ENCODE results near the gene TMEM14B.

- TF ChIP-seq, protein P1, sequence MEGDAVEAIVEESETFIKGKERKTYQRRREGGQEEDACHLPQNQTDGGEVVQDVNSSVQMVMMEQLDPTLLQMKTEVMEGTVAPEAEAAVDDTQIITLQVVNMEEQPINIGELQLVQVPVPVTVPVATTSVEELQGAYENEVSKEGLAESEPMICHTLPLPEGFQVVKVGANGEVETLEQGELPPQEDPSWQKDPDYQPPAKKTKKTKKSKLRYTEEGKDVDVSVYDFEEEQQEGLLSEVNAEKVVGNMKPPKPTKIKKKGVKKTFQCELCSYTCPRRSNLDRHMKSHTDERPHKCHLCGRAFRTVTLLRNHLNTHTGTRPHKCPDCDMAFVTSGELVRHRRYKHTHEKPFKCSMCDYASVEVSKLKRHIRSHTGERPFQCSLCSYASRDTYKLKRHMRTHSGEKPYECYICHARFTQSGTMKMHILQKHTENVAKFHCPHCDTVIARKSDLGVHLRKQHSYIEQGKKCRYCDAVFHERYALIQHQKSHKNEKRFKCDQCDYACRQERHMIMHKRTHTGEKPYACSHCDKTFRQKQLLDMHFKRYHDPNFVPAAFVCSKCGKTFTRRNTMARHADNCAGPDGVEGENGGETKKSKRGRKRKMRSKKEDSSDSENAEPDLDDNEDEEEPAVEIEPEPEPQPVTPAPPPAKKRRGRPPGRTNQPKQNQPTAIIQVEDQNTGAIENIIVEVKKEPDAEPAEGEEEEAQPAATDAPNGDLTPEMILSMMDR (conservative IDR thresholded peaks at IDR 0.05): no peak
- TF ChIP-seq EZH2 (IDR thresholded peaks at IDR 0.05; ENCODE audit: low read depth): no peak
Observed at GRCh38 chr6:10793695-10794094, 46.1 kb downstream of the TMEM14B start.

Data from PC-9 (cell line).